Bronchial epithelial cell (primary cell): ENCODE data around the gene DCDC2. TPM values are rescaled to one million over a fixed set of nuclear protein-coding genes. Genes with fewer than 3 reads are reported as not detected.
A peak's percentile ranks its signal among the peaks of the same experiment; 100 is the strongest.
"Not testable (repeated sequence)": the region's sequence is repeated elsewhere in the genome, so short reads cannot be mapped to it uniquely, and the experiment has no call there.

Experiments
- DNase-seq: peaks from one replicate; pipeline ENCODE4 v3.0.0-alpha.2; 2010; ENCODE audit warnings: low read depth
- FAIRE-seq: peaks from 2 replicates; lab custom pipeline; 2011; peaks lifted over from hg19 to GRCh38; lab: Jason Lieb, UNC
- H3K27me3 ChIP-seq: 2 replicates; pipeline ENCODE4 v1.5.1; 2011; ENCODE audit warnings: low read length; ENCODE audit not compliant: control insufficient read depth, insufficient read depth
- H3K36me3 ChIP-seq: 2 replicates; pipeline ENCODE4 v1.5.1; 2011; ENCODE audit warnings: low read length; ENCODE audit not compliant: control insufficient read depth, insufficient read depth
- H3K4me3 ChIP-seq: 2 replicates; pipeline ENCODE4 v1.5.1; 2011; ENCODE audit warnings: mild to moderate bottlenecking, low read depth, low read length, control low read depth
- total RNA-seq: library from RNA; depleted of rRNA; stranded (reverse); fragments of >200 nt; gene quantifications from 2 replicates; pipeline ENCODE4 v1.2.1, GENCODE V29; 2014
- TF ChIP-seq, protein P1 (sequence below): IDR thresholded peaks from 2 replicates; pipeline ENCODE4 v1.5.1; 2011; ENCODE audit warnings: mild to moderate bottlenecking, moderate library complexity, low read length, control low read depth, inconsistent platforms; ENCODE audit not compliant: insufficient read depth, severe bottlenecking

DCDC2 gene
- total RNA-seq, 1 donor from 2014 or later: under 0.01 TPM

DNA sequence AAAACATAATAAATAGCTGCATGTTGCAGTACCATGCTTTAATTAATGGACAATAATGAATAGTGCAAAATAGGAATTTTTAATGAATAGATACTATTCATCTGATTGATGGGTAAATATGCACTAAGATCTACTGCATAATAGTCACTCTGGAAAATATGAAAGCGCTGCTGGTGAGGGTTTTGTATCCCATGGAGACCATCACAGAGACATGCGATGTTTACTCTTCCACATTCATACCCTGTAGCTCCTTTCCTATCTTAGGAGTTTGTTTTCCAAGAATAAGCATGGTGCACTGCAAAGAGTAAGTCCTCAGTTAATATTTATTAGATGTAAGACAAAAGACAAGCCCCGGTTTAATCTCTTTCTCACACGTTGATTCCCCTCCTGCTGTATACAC, 150.4 kb downstream of the DCDC2 start:
- H3K36me3 ChIP-seq: no peaks in the 10 kb centered on the region
- DNase-seq (no peak), FAIRE-seq (no peak)
- H3K27me3 ChIP-seq: no peaks in the 10 kb centered on the region
- TF ChIP-seq, protein P1, sequence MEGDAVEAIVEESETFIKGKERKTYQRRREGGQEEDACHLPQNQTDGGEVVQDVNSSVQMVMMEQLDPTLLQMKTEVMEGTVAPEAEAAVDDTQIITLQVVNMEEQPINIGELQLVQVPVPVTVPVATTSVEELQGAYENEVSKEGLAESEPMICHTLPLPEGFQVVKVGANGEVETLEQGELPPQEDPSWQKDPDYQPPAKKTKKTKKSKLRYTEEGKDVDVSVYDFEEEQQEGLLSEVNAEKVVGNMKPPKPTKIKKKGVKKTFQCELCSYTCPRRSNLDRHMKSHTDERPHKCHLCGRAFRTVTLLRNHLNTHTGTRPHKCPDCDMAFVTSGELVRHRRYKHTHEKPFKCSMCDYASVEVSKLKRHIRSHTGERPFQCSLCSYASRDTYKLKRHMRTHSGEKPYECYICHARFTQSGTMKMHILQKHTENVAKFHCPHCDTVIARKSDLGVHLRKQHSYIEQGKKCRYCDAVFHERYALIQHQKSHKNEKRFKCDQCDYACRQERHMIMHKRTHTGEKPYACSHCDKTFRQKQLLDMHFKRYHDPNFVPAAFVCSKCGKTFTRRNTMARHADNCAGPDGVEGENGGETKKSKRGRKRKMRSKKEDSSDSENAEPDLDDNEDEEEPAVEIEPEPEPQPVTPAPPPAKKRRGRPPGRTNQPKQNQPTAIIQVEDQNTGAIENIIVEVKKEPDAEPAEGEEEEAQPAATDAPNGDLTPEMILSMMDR: no peak
- no peak overlapping the region for H3K4me3 ChIP-seq

GRCh38 chr6:24205020-24205492, 152.8 kb downstream of the DCDC2 start:
- DNase-seq: peak; percentile 43
- Histone ChIP-seq H3K4me3 (no peak overlapping the region), H3K27me3 (no peaks in the 10 kb centered on the region), H3K36me3 (no peaks in the 10 kb centered on the region)
- TF ChIP-seq, protein P1: peak; percentile 42
- FAIRE-seq: no peak

DNA sequence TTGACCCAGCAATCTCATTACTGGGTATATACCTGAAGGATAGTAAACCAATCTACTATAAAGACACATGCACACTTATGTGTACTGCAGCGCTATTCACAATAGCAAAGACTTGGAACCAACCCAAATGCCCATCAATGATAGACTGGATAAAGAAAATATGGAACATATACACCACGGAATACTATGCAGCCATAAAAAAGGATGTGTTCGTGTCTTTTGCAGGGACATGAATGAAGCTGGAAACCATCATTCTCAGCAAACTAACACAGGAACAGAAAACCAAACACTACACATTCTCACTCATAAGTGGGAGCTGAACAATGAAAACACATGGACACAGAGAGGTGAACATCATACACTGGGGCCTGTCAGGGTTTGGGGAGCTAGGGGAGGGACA, 153.7 kb downstream of the DCDC2 start:
- H3K4me3 ChIP-seq, H3K27me3 ChIP-seq, H3K36me3 ChIP-seq, DNase-seq, FAIRE-seq: not testable (repeated sequence)

DNA sequence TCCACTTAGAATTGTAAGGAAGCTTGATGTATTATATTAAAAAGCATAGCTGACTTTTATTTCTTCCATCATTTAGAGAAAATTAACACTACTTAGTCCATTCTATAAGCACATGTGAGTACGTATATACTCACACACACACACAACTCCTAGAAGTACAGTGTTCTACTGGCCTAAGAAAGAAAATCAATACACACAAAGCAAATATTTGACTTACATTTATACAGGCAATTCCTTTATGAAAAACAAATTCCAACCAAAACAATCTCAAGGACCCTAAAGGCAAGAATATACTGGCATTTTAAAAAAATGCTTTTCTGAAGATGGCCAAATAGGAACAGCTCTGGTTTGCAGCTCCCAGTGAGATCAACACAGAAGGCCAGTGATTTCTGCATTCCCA, 160.0 kb downstream of the DCDC2 start:
- FAIRE-seq: no peak
- no peaks in the 10 kb centered on the region for H3K27me3 ChIP-seq
- TF ChIP-seq, protein P1: no peak
- H3K36me3 ChIP-seq: no peaks in the 10 kb centered on the region
- H3K4me3 ChIP-seq: no peak overlapping the region
- DNase-seq: no peak

DNA sequence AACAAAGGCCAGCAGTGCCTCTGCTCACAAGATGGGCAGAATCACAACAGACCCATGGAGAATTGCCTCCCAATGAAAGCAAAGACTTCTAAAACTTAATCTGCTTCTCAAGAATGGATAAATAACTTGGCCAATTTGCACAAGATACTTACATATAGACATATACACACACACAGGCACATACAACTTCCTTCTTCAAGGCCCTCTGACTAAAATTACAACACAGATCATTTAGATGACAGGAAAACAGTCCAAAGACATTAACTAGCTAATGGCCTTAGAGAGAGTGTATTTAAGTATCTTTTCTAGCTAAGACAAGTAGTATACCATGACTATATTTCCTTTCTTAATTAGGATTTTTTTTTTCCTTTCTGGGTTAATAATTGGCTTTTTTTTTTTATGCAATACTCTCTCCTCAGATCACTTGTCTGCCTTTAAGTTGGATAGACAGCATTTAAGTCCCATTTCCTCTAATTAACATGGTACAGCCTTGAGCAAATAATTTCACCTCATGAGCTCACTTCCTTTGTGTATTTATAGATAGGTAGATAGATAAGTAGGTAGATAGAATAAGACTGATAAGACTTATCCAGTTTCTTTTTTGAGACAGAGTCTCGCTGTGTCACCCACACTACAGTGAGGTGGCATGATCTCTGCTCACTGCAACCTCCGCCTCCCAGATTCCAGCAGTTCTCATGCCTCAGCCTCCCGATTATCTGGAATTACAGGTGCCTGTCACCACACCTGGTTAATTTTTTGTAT, 161.8 kb downstream of the DCDC2 start:
- no peaks in the 10 kb centered on the region for H3K36me3 ChIP-seq
- H3K27me3 ChIP-seq: no peaks in the 10 kb centered on the region
- FAIRE-seq (no peak), DNase-seq (no peak)
- TF ChIP-seq, protein P1: no peak
- H3K4me3 ChIP-seq: no peak overlapping the region

DNA sequence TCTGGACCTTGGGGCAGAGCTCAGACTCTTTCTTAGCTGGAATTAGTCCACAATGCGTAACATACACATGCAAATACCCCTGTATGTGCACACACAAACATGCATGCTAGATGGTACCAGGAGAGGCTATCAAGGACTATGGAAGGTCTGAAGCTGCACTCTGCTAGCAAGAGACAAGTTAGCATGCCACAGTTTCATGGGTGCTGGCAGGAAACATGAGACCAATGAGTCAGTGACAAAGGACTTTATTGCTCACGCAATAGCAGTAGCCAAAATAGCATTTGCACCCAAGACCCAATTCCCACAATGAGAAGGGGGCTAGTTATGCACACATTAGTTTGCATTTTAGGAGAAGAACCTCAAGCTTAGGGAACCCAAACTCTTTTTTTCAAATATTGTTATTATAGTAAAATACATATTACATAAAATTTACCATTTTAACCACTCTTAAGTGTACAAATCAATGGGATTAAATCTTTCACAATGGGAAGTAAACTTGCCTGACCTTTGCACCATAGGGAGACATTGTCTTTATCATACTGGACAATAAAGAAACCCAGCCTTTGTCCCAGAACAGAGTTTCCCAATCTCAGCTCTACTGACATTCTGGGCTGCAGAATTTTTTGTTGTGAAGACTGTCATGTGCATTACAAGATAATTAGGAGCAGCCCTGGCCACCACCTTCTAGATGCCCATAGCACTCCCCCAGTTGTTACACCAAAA, 162.7 kb downstream of the DCDC2 start:
- Histone ChIP-seq H3K36me3 (no peaks in the 10 kb centered on the region), H3K27me3 (no peaks in the 10 kb centered on the region), H3K4me3 (no peak overlapping the region)
- no peak for FAIRE-seq
- no peak for DNase-seq
- TF ChIP-seq, protein P1: no peak
